Thoracic aorta (tissue), 2 donors: ENCODE data around the gene CACNG4. TPM values are rescaled to one million over a fixed set of nuclear protein-coding genes. Genes with fewer than 3 reads are reported as not detected.

Experiments used
- ATAC-seq: fragments of 150-250 bp; one replicate; pipeline ENCODE4 v1.8.0; 2017; ENCODE audit warnings: low read depth; ENCODE audit not compliant: insufficient number of reproducible peaks, low FRiP score
- DNase-seq: peaks from one replicate; pipeline ENCODE4 v3.0.0-alpha.2; 2020; ENCODE audit warnings: low spot score
- H3K27ac ChIP-seq, 2 donors: fragments of 200-600 bp; sonication (generic); 1 replicate in 1 of 2; 2 replicates in 1 of 2; pipeline ENCODE4 v1.5.1; 2016; ENCODE audit warnings: mild to moderate bottlenecking in 2 of 2, moderate library complexity in 2 of 2
- H3K27me3 ChIP-seq: fragments of 200-600 bp; sonication (generic); replicated peaks from 2 replicates; pipeline ENCODE4 v1.6.0; 2016; ENCODE audit warnings: mild to moderate bottlenecking; ENCODE audit not compliant: insufficient read depth
- H3K36me3 ChIP-seq: fragments of 200-600 bp; sonication (generic); one replicate; pipeline ENCODE4 v1.5.1; 2016
- H3K4me1 ChIP-seq, 2 donors: fragments of 200-600 bp; sonication (generic); 1 replicate in 1 of 2; 2 replicates in 1 of 2; pipeline versions ENCODE4 v1.5.1 to v1.6.0; 2016; ENCODE audit warnings: low read depth in 2 of 2, mild to moderate bottlenecking in 1 of 2; ENCODE audit not compliant: control insufficient read depth in 1 of 2
- H3K4me3 ChIP-seq: fragments of 200-600 bp; sonication (generic); 2 replicates; pipeline ENCODE4 v1.5.1; 2016; ENCODE audit warnings: mild to moderate bottlenecking
- H3K9me3 ChIP-seq: fragments of 200-600 bp; sonication (generic); 2 replicates; pipeline ENCODE4 v1.5.1; 2016
- CTCF ChIP-seq: fragments of 200-600 bp; sonication (generic); IDR thresholded peaks from one replicate; pipeline ENCODE4 v1.5.1; 2019; ENCODE audit warnings: antibody characterized with exemption
- total RNA-seq, 2 donors: library from RNA; depleted of rRNA; stranded (reverse); fragments of >200 nt; gene quantifications; one replicate each; pipeline versions ENCODE4 v1.1.0 to v1.2.3, GENCODE V29; 2016

The CACNG4 gene
- total RNA-seq, 2 donors from 2014 or later = not detected

DNA sequence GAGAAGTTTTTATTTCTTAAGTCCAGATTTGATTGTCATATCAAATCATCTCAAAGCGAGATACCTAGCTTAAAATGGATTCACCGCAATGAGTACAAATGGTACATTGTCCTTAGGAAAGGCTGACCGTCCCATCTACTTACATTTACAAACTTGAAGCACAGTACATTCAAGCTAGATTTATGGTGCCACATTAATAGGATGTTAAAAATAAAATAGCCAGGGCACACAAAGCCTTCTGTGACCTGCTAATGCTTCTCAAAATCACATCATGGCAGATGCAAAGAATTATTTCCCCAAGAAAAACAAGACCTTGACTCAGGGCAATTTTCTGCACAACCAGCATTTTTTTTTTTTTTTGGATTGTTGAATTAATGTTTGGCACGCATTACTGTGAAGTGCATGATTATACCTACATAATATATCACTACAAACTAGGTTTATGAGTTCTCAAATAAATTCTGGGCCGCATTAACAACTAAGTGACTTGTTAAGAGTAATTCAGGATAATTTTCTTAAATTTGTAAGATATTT is 105.2 kb downstream of the CACNG4 start:
- Histone ChIP-seq H3K27me3 (no peaks in the 10 kb centered on the region), H3K27ac (no peak overlapping the region), H3K4me1 (no peaks in the 10 kb centered on the region), H3K4me3 (no peak overlapping the region), H3K9me3 (no peaks in the 10 kb centered on the region), H3K36me3 (no peaks in the 10 kb centered on the region)
- DNase-seq = no peak
- ATAC-seq = no peak
- TF ChIP-seq CTCF = no peak

- Histone ChIP-seq H3K27ac (no peak overlapping the region), H3K27me3 (no peaks in the 10 kb centered on the region), H3K4me3 (no peak overlapping the region), H3K9me3 (no peaks in the 10 kb centered on the region), H3K36me3 (peaks cover 3% of the 10 kb centered on the region), H3K4me1 (no peaks in the 10 kb centered on the region)
- no peak for DNase-seq
- ATAC-seq = no peak
- no peak for TF ChIP-seq CTCF
Observed at GRCh38 chr17:67071595-67071994, 107.1 kb downstream of the CACNG4 start.

DNA sequence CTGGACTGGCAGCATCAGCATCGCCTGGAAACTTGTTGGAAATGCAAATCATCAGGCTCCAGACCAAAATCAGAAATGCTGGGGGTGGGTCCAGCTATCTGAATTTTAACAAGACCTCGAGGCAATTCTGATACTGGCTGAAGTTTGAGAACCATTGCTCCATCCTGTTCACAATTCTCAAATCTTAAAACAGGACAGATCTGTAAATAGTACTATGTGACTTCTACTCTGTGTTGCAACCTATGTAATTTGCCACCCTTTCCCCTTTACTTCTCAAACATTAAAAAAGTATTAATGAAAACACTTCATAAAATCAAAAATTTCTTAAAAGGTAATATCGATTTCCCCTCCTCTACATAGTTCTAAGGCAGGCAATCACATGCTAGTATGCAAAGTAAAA is 108.4 kb downstream of the CACNG4 start:
- H3K27ac ChIP-seq = no peak overlapping the region

DNA sequence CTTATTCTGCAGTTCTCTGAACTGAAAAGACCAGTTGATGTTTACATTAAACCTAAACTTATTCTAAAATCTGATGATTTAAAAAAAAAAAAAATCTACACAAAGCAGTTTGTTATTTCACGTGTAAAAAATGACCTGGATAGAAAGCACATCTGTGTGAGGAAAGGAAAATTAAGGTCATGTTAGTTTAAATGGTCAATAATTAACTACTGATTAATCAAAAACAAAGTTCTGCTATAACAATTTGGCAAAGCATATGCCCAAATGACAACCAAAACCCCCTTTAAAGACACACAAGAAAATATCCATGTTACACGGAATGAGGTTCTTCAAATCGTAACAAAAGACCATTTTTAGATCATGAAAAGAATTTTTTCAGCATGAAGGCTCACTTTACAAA is 110.3 kb downstream of the CACNG4 start:
- Histone ChIP-seq H3K9me3 (no peaks in the 10 kb centered on the region), H3K27ac (no peak overlapping the region), H3K36me3 (peaks cover 7% of the 10 kb centered on the region), H3K4me1 (no peaks in the 10 kb centered on the region), H3K4me3 (no peak overlapping the region), H3K27me3 (no peaks in the 10 kb centered on the region)
- no peak for ATAC-seq
- no peak for TF ChIP-seq CTCF
- DNase-seq = no peak

More for the DNA sequence above, 108.4 kb downstream of the CACNG4 start:
- DNase-seq = no peak
- H3K27me3 ChIP-seq = no peaks in the 10 kb centered on the region
- no peak overlapping the region for H3K4me3 ChIP-seq
- no peak for ATAC-seq
- no peaks in the 10 kb centered on the region for H3K9me3 ChIP-seq
- H3K4me1 ChIP-seq = no peaks in the 10 kb centered on the region
- TF ChIP-seq CTCF = no peak
- peaks cover 3% of the 10 kb centered on the region for H3K36me3 ChIP-seq

DNA sequence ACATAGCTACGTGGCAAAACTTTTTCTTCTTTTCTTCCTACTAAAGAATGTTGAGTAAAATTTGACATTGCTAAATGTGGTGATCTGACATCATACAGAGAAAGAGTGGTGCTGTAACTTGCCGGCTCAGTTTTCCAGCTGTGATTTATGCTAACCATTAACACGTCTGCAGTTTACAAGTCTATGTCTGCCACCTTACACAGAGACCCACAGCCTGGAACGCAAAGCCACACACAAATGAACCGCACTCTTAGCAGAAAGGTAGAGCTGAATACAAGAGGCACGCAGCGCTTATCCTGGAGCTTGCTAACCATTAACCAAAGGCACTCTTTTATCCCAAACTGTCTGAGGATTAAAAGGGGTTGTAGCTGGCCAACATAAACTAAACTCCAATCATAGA is 111.8 kb downstream of the CACNG4 start:
- Histone ChIP-seq H3K9me3 (no peaks in the 10 kb centered on the region), H3K4me1 (no peaks in the 10 kb centered on the region), H3K36me3 (peaks cover 7% of the 10 kb centered on the region), H3K27me3 (no peaks in the 10 kb centered on the region), H3K4me3 (no peak overlapping the region), H3K27ac (no peak overlapping the region)
- no peak for ATAC-seq
- DNase-seq = no peak
- no peak for TF ChIP-seq CTCF
